HL-60 (cell line): ENCODE results near the gene ECEL1.
"Not testable (repeated sequence)": the region's sequence is repeated elsewhere in the genome, so short reads cannot be mapped to it uniquely, and the experiment has no call there.

Source experiments
- CTCF ChIP-seq: IDR thresholded peaks from one replicate; pipeline ENCODE4 v1.5.1; 2011; ENCODE audit warnings: low read length, control low read depth, inconsistent platforms; ENCODE audit not compliant: insufficient read depth
- GABPA ChIP-seq: IDR thresholded peaks from 2 replicates; pipeline ENCODE4 v1.6.1; 2012; ENCODE audit warnings: low read depth
- POLR2AphosphoS5 ChIP-seq: IDR thresholded peaks from 2 replicates; pipeline ENCODE4 v1.6.1; 2012; ENCODE audit warnings: low read depth
- REST ChIP-seq: IDR thresholded peaks from 2 replicates; pipeline ENCODE4 v1.6.1; 2012; ENCODE audit warnings: low read depth; ENCODE audit not compliant: insufficient replicate concordance

- TF ChIP-seq POLR2AphosphoS5, GABPA, CTCF, REST: not testable (repeated sequence)
Measured at GRCh38 chr2:232443047-232443446, 44.6 kb downstream of the ECEL1 start.
